HCT116 (cell line): ENCODE results near the gene CMC2. TPM values are rescaled to one million over a fixed set of nuclear protein-coding genes. Genes with fewer than 3 reads are reported as not detected.

Experiments used
- ATAC-seq: fragments of 200-7000 bp; cut with Tn5 transposase; 2 replicates; pipeline ENCODE4 v1.9.1; 2020; ENCODE audit warnings: mild to moderate bottlenecking, moderate library complexity
- BruUV-seq: library from RNA; stranded (reverse); fragments of 400-500 nt; replicated peaks from 2 replicates; lab custom pipeline; 2021; lab: Mats Ljungman, UMichigan
- CTCF ChIA-PET: fragments of 300-600 bp; sonication (Branson Sonifier 250); formaldehyde crosslinking; loops from one replicate; lab custom pipeline; 2021; ENCODE audit warnings: antibody characterized with exemption; lab: Charles Lee
- POLR2A ChIA-PET: fragments of 300-600, 350-600 bp; sonication (Branson Sonifier 250); formaldehyde crosslinking; loops from one replicate; lab custom pipeline; 2021; ENCODE audit warnings: antibody characterized with exemption; lab: Charles Lee
- RAD21 ChIA-PET, 2 experiments: fragments of 300-600 bp; sonication (Branson Sonifier 250); formaldehyde crosslinking; loops; one replicate each; lab custom pipeline; 2023; ENCODE audit warnings: low total read pairs in 2 of 2; ENCODE audit not compliant: uncharacterized antibody in 2 of 2, unreplicated experiment in 2 of 2, low non-redundant PET in 1 of 2; lab: Charles Lee
- DNase-seq: peaks from one replicate; pipeline ENCODE4 v3.0.0-alpha.2; 2010; ENCODE audit warnings: low read depth, low spot score
- H2AFZ ChIP-seq: fragments of 200-600 bp; shearing (Covaris generic), sonication (generic); 2 replicates; pipeline ENCODE4 v1.6.1; 2017; ENCODE audit warnings: low read depth, mixed run types, mixed read lengths, antibody characterized with exemption, low read length; ENCODE audit not compliant: poor library complexity, severe bottlenecking
- H3K27ac ChIP-seq: 2 replicates; pipeline ENCODE4 v1.5.1; 2012; ENCODE audit warnings: low read depth, low read length
- H3K27me3 ChIP-seq: fragments of 200-600 bp; sonication (generic); 2 replicates; pipeline ENCODE4 v1.6.1; 2016; ENCODE audit warnings: mixed run types, low read length, mixed read lengths; ENCODE audit not compliant: insufficient read depth
- H3K36me3 ChIP-seq, 2 experiments: fragments of 200-500 bp in 1 of 2; fragments of 200-600 bp in 1 of 2; sonication (Bioruptor generic) in 1 of 2; sonication (generic) in 1 of 2; 2 replicates each; pipeline versions ENCODE4 v1.5.1 to v1.6.1; 2014 to 2016; ENCODE audit warnings: low read length in 2 of 2, inconsistent platforms in 1 of 2, mixed read lengths in 1 of 2, mixed run types in 1 of 2; ENCODE audit not compliant: insufficient read depth in 2 of 2, control insufficient read depth in 1 of 2
- H3K4me1 ChIP-seq, 2 experiments: fragments of 200-600 bp in 1 of 2; sonication (generic) in 1 of 2; 2 replicates each; pipeline versions ENCODE4 v1.5.1 to v1.6.1; 2012 to 2017; ENCODE audit warnings: low read length in 2 of 2, inconsistent platforms in 1 of 2, mild to moderate bottlenecking in 1 of 2, mixed read lengths in 1 of 2, mixed run types in 1 of 2, moderate library complexity in 1 of 2; ENCODE audit not compliant: insufficient read depth in 2 of 2, control insufficient read depth in 1 of 2
- H3K4me2 ChIP-seq: fragments of 200-600 bp; sonication (generic); 2 replicates; pipeline ENCODE4 v1.6.1; 2017; ENCODE audit warnings: mixed run types, low read length, mixed read lengths
- H3K4me3 ChIP-seq, 2 experiments: fragments of 200-600 bp in 1 of 2; sonication (generic) in 1 of 2; replicated peaks in 1 of 2; 2 replicates each; pipeline ENCODE4 v1.5.1; 2011 to 2016; ENCODE audit warnings: low read length in 2 of 2, control low read depth in 1 of 2, low read depth in 1 of 2, mild to moderate bottlenecking in 1 of 2, mixed read lengths in 1 of 2, mixed run types in 1 of 2
- H3K79me2 ChIP-seq: fragments of 200-600 bp; sonication (generic); 2 replicates; pipeline ENCODE4 v1.6.1; 2017; ENCODE audit warnings: mild to moderate bottlenecking, mixed run types, low read length, moderate library complexity, mixed read lengths; ENCODE audit not compliant: insufficient read depth
- H3K9ac ChIP-seq: fragments of 200-600 bp; sonication (generic); 2 replicates; pipeline ENCODE4 v1.6.1; 2016; ENCODE audit warnings: low read length, mixed read lengths
- H3K9me2 ChIP-seq: fragments of 200-600 bp; sonication (generic), shearing (Covaris generic); 2 replicates; pipeline ENCODE4 v1.6.1; 2017; ENCODE audit warnings: mixed run types, mild to moderate bottlenecking, moderate library complexity; ENCODE audit not compliant: insufficient read depth
- H3K9me3 ChIP-seq, 2 experiments: fragments of 200-500 bp in 1 of 2; fragments of 200-600 bp in 1 of 2; sonication (Bioruptor generic) in 1 of 2; sonication (generic) in 1 of 2; 2 replicates each; pipeline ENCODE4 v1.6.1; 2014 to 2017; ENCODE audit warnings: low read length in 2 of 2, mixed read lengths in 2 of 2, inconsistent platforms in 1 of 2, low read depth in 1 of 2, mild to moderate bottlenecking in 1 of 2, mixed run types in 1 of 2, moderate library complexity in 1 of 2; ENCODE audit not compliant: control insufficient read depth in 1 of 2, insufficient read depth in 1 of 2
- H4K20me1 ChIP-seq: fragments of 200-600 bp; sonication (generic), shearing (Covaris generic); 2 replicates; pipeline ENCODE4 v1.6.1; 2017; ENCODE audit warnings: mixed run types, mild to moderate bottlenecking, moderate library complexity; ENCODE audit not compliant: insufficient read depth
- CBX3 ChIP-seq: IDR thresholded peaks from 2 replicates; pipeline ENCODE4 v1.6.1; 2012; ENCODE audit warnings: low read depth
- CTCF ChIP-seq, 3 experiments: fragments of 200-600 bp in 1 of 3; sonication (generic) in 1 of 3; IDR thresholded peaks in 2 of 3; conservative IDR thresholded peaks in 1 of 3; 2 replicates each; pipeline ENCODE4 v1.5.1; 2012 to 2017; ENCODE audit warnings: low read depth in 2 of 3, low read length in 2 of 3, antibody characterized with exemption in 1 of 3, borderline replicate concordance in 1 of 3, control low read depth in 1 of 3, mild to moderate bottlenecking in 1 of 3, mixed read lengths in 1 of 3, mixed run types in 1 of 3, moderate library complexity in 1 of 3; ENCODE audit not compliant: insufficient read depth in 1 of 3
- EGR1 ChIP-seq: IDR thresholded peaks from 2 replicates; pipeline ENCODE4 v1.6.1; 2012; ENCODE audit warnings: low read depth
- FOSL1 ChIP-seq: IDR thresholded peaks from 2 replicates; pipeline ENCODE4 v1.6.1; 2012; ENCODE audit warnings: low read depth
- MAX ChIP-seq: IDR thresholded peaks from 2 replicates; pipeline ENCODE4 v1.6.1; 2012
- SRF ChIP-seq: IDR thresholded peaks from 2 replicates; pipeline ENCODE4 v1.6.1; 2012; ENCODE audit warnings: low read depth
- intact Hi-C: fragments of 100-400 bp; cut with micrococcal nuclease; formaldehyde crosslinking; loops from 2 replicates; pipeline ENCODE4 v1.10.0; 2022
- total RNA-seq: library from RNA; stranded (reverse); gene quantifications from one replicate; pipeline ENCODE4 v1.2.1, GENCODE V29; 2021; ENCODE audit not compliant: unreplicated experiment

The CMC2 gene
- total RNA-seq, 1 experiment from 2014 or later = 119 TPM

GRCh38 chr16:80923356-80923755 lies 83.3 kb downstream of the CMC2 start:
- no peaks in the 10 kb centered on the region for H3K9me2 ChIP-seq
- no TSS peak for BruUV-seq
- no peak overlapping the region for H2AFZ ChIP-seq
- no peak overlapping the region for H3K27ac ChIP-seq
- RAD21 ChIA-PET = no interaction called here
- no peaks in the 10 kb centered on the region for H3K9me3 ChIP-seq
- no peaks in the 10 kb centered on the region for H3K36me3 ChIP-seq
- H3K27me3 ChIP-seq = peaks cover 6% of the 10 kb centered on the region; the same call in 1 of the 2 replicates
- H3K79me2 ChIP-seq = no peaks in the 10 kb centered on the region
- POLR2A ChIA-PET = no interaction called here
- ATAC-seq (no peak), DNase-seq (no peak)
- CTCF ChIA-PET = interaction anchor here (1.8 kb wide), 1 partner anchor 112 kb away, joined by 12 read pairs; the partner anchor contains the start of gene ATMIN
- TF ChIP-seq SRF (no peak), EGR1 (no peak), CBX3 (no peak), MAX (no peak), CTCF (IDR thresholded peaks at IDR 0.05 in 2 of 3, conservative IDR thresholded peaks at IDR 0.05 in 1 of 3; ENCODE audit: borderline replicate concordance in 1 of 3, insufficient read depth in 1 of 3, low read depth in 2 of 3, low read length in 2 of 3) (no peak), FOSL1 (no peak)
- H3K4me2 ChIP-seq = no peak overlapping the region
- no peak overlapping the region for H3K9ac ChIP-seq
- no peaks in the 10 kb centered on the region for H3K4me1 ChIP-seq
- H3K4me3 ChIP-seq = no peak overlapping the region
- H4K20me1 ChIP-seq = no peaks in the 10 kb centered on the region
- intact Hi-C loops = no loop called here

Other genes with a start within 250 kb of the CMC2 start
- 0.10 TPM for gene CDYL2, start 202.3 kb downstream of the CMC2 start, total RNA-seq
- 76.7 TPM for gene CENPN, start 329 bp upstream of the CMC2 start, total RNA-seq
- 46.7 TPM for gene ATMIN, start 29.0 kb upstream of the CMC2 start, total RNA-seq
- gene C16orf46, start 70.4 kb upstream of the CMC2 start, total RNA-seq = 1.7 TPM
- 117 TPM for gene GCSH, start 89.5 kb upstream of the CMC2 start, total RNA-seq
- not detected for gene BCO1, start 231.8 kb upstream of the CMC2 start, total RNA-seq